B cell (primary cell): ENCODE results near the gene EME1. TPM values are rescaled to one million over a fixed set of nuclear protein-coding genes. Genes with fewer than 3 reads are reported as not detected.

Source experiments
- ATAC-seq: fragments of 200-7000 bp; cut with Tn5 transposase; one replicate; pipeline ENCODE4 v1.10.0; 2021; ENCODE audit warnings: low read depth, mild to moderate bottlenecking, moderate number of reproducible peaks, moderate library complexity
- CTCF ChIA-PET: fragments of 350-600 bp; sonication (Branson Sonifier 250); formaldehyde crosslinking; loops from one replicate; lab custom pipeline; 2021; ENCODE audit warnings: antibody characterized with exemption, inconsistent platforms; lab: Charles Lee
- POLR2A ChIA-PET: fragments of 350-600 bp; sonication (Branson Sonifier 250); formaldehyde crosslinking; loops from one replicate; lab custom pipeline; 2021; ENCODE audit warnings: antibody characterized with exemption; lab: Charles Lee
- DNase-seq: peaks from one replicate; pipeline ENCODE4 v3.0.0; 2013
- H2AFZ ChIP-seq: 2 replicates; pipeline ENCODE4 v1.6.1; 2012; ENCODE audit warnings: mild to moderate bottlenecking, low read depth, low read length; ENCODE audit not compliant: insufficient read depth, poor library complexity, severe bottlenecking
- H3K27ac ChIP-seq, 2 donors: 1 replicate in 1 of 2; 2 replicates in 1 of 2; pipeline ENCODE4 v1.5.1; 2012 to 2013; ENCODE audit warnings: low read length in 2 of 2, mild to moderate bottlenecking in 2 of 2, moderate library complexity in 1 of 2
- H3K27me3 ChIP-seq, 4 experiments: fragments of 200-600 bp in 1 of 4; sonication (generic) in 1 of 4; replicated peaks in 1 of 4; 1 replicate in 2 of 4; 2 replicates in 2 of 4; pipeline versions ENCODE4 v1.6.1 to v1.7.0; 2013 to 2016; ENCODE audit warnings: low read length in 3 of 4, mild to moderate bottlenecking in 2 of 4, mixed read lengths in 1 of 4, moderate library complexity in 1 of 4; ENCODE audit not compliant: insufficient read depth in 4 of 4, control insufficient read depth in 3 of 4; ENCODE audit errors: control extremely low read depth in 1 of 4
- H3K36me3 ChIP-seq, 2 experiments: replicated peaks in 1 of 2; 1 replicate in 1 of 2; 2 replicates in 1 of 2; pipeline versions ENCODE4 v1.6.1 to v1.7.1; 2013; ENCODE audit warnings: low read length in 1 of 2; ENCODE audit not compliant: insufficient read depth in 2 of 2, control insufficient read depth in 1 of 2; ENCODE audit errors: control extremely low read depth in 1 of 2, extremely low read depth in 1 of 2
- H3K4me1 ChIP-seq, 2 donors: fragments of 200-600 bp in 1 of 2; sonication (generic) in 1 of 2; 1 replicate in 1 of 2; 2 replicates in 1 of 2; pipeline versions ENCODE4 v1.5.1 to v1.6.1; 2013 to 2017; ENCODE audit warnings: low read length in 2 of 2; ENCODE audit not compliant: control insufficient read depth in 2 of 2, insufficient read depth in 2 of 2
- H3K4me2 ChIP-seq: replicated peaks from 2 replicates; pipeline ENCODE3; 2012; ENCODE audit warnings: mild to moderate bottlenecking, low read depth, low read length; ENCODE audit not compliant: poor library complexity, severe bottlenecking
- H3K4me3 ChIP-seq, 5 experiments: fragments of 200-600 bp in 1 of 5; sonication (generic) in 1 of 5; 1 replicate in 3 of 5; 2 replicates in 2 of 5; pipeline versions ENCODE4 v1.5.1 to v1.7.0; 2011 to 2016; ENCODE audit warnings: low read length in 4 of 5, mild to moderate bottlenecking in 4 of 5, low read depth in 2 of 5, control low read depth in 1 of 5, moderate library complexity in 1 of 5; ENCODE audit not compliant: insufficient read depth in 1 of 5; ENCODE audit errors: control extremely low read depth in 1 of 5, extremely low read depth in 1 of 5
- H3K79me2 ChIP-seq: fragments of 200-600 bp; sonication (generic); one replicate; pipeline ENCODE4 v1.6.0; 2016; ENCODE audit warnings: low read length; ENCODE audit not compliant: control insufficient read depth, insufficient read depth
- H3K9ac ChIP-seq: fragments of 200-600 bp; sonication (generic); 2 replicates; pipeline ENCODE4 v1.6.1; 2017; ENCODE audit warnings: mild to moderate bottlenecking, low read length, moderate library complexity
- H3K9me3 ChIP-seq, 3 donors: one replicate each; pipeline versions ENCODE4 v1.6.1 to v1.7.1; 2013; ENCODE audit warnings: low read length in 2 of 3; ENCODE audit not compliant: control insufficient read depth in 2 of 3, insufficient read depth in 1 of 3; ENCODE audit errors: control extremely low read depth in 1 of 3
- H4K20me1 ChIP-seq: 2 replicates; pipeline ENCODE4 v1.6.0; 2012; ENCODE audit warnings: mild to moderate bottlenecking, low read length; ENCODE audit not compliant: insufficient read depth, control insufficient read depth, poor library complexity, severe bottlenecking
- H3K27ac Mint-ChIP-seq: one replicate; pipeline ENCODE4 v1.8.0; 2021; ENCODE audit warnings: mixed read lengths
- H3K27me3 Mint-ChIP-seq: one replicate; pipeline ENCODE4 v1.8.0; 2021; ENCODE audit warnings: mixed read lengths
- H3K4me1 Mint-ChIP-seq: one replicate; pipeline ENCODE4 v1.8.0; 2021; ENCODE audit warnings: mixed read lengths
- H3K4me3 Mint-ChIP-seq: one replicate; pipeline ENCODE4 v1.8.0; 2021; ENCODE audit warnings: mixed read lengths
- H3K9me3 Mint-ChIP-seq: one replicate; pipeline ENCODE4 v1.8.0; 2022; ENCODE audit warnings: mixed read lengths; ENCODE audit not compliant: insufficient read depth
- EZH2 ChIP-seq: IDR thresholded peaks from 2 replicates; pipeline ENCODE4 v1.6.1; 2012; ENCODE audit warnings: borderline replicate concordance, low read depth, mild to moderate bottlenecking, moderate library complexity, low read length; ENCODE audit not compliant: insufficient read depth, poor library complexity, severe bottlenecking
- WGBS: methylation state at CpG from one replicate; pipeline ENCODE4 v1.1.5; 2013; ENCODE audit warnings: missing lambda C conversion rate; ENCODE audit not compliant: insufficient coverage; 5-methylcytosine and 5-hydroxymethylcytosine counted together
- intact Hi-C: fragments of 100-400 bp; cut with micrococcal nuclease; formaldehyde crosslinking; loops from one replicate; pipeline ENCODE4 v1.10.0; 2022
- polyA plus RNA-seq: library from polyadenylated mRNA; depleted of rRNA; stranded (reverse); fragments of >200 nt; gene quantifications from 2 replicates; pipeline ENCODE4 v1.2.3, GENCODE V29; 2012
- total RNA-seq, 2 donors: library from RNA; stranded (reverse); fragments of 120-200 nt in 1 of 2; gene quantifications; 1 replicate in 1 of 2; 2 replicates in 1 of 2; pipeline versions ENCODE4 v1.2.3 to v1.2.4, GENCODE V29; 2013 to 2022
- TF ChIP-seq, protein P1 (sequence below): fragments of 200-600 bp; IDR thresholded peaks from one replicate; pipeline ENCODE4 v1.8.0; 2022; ENCODE audit warnings: antibody characterized with exemption, mild to moderate bottlenecking

EME1 gene
- total and polyA plus RNA-seq, 2 donors (not counting 1 experiment from before 2014, with no cell fraction given), result 1.6 to 2.3 TPM

DNA sequence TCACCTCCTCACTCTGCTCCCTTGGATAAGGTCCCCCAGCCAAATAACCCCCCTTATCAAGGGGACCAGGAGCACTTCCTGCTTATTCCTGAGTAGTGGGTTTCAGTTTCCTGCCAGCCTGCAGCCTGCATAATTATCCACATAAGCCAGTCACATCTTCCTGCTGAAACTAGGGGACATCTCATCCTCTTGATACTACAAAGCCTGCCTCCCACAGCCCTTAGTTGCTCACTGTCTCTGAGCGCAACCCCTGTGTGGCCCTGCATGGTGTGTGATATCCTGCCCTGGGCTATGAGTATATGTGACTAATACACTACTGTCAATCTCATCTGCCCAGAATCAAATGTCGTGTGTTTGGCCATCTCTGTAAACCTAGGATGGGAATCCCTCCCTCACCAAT is 35.1 kb upstream of the EME1 start:
- Mint-ChIP-seq H3K4me1 (no peaks in the 10 kb centered on the region), H3K9me3 (peaks cover 14% of the 10 kb centered on the region), H3K27me3 (peaks cover 9% of the 10 kb centered on the region), H3K27ac (no peak overlapping the region), H3K4me3 (no peak overlapping the region)
- H4K20me1 ChIP-seq, result no peaks in the 10 kb centered on the region
- no peak overlapping the region for H3K4me3 ChIP-seq
- intact Hi-C loops, result no loop called here
- POLR2A ChIA-PET, result no interaction called here
- H3K4me2 ChIP-seq, result no peak overlapping the region
- WGBS, result no CpG with 5 or more reads among the region's 2 CpGs
- H3K9ac ChIP-seq, result no peak overlapping the region
- H3K36me3 ChIP-seq, result no peaks in the 10 kb centered on the region
- H3K9me3 ChIP-seq, result peaks cover 4 to 12% (median 5%) of the 10 kb centered on the region in 3 donors
- no peaks in the 10 kb centered on the region for H3K79me2 ChIP-seq
- no peaks in the 10 kb centered on the region for H3K4me1 ChIP-seq
- H2AFZ ChIP-seq, result no peak overlapping the region
- ATAC-seq (no peak), DNase-seq (no peak)
- CTCF ChIA-PET, result no interaction called here
- no peak overlapping the region for H3K27ac ChIP-seq
- H3K27me3 ChIP-seq, result peaks cover 0 to 6% (median 0%) of the 10 kb centered on the region in 4 experiments
- TF ChIP-seq, protein P1, sequence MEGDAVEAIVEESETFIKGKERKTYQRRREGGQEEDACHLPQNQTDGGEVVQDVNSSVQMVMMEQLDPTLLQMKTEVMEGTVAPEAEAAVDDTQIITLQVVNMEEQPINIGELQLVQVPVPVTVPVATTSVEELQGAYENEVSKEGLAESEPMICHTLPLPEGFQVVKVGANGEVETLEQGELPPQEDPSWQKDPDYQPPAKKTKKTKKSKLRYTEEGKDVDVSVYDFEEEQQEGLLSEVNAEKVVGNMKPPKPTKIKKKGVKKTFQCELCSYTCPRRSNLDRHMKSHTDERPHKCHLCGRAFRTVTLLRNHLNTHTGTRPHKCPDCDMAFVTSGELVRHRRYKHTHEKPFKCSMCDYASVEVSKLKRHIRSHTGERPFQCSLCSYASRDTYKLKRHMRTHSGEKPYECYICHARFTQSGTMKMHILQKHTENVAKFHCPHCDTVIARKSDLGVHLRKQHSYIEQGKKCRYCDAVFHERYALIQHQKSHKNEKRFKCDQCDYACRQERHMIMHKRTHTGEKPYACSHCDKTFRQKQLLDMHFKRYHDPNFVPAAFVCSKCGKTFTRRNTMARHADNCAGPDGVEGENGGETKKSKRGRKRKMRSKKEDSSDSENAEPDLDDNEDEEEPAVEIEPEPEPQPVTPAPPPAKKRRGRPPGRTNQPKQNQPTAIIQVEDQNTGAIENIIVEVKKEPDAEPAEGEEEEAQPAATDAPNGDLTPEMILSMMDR, result no peak
- no peak for TF ChIP-seq EZH2

DNA sequence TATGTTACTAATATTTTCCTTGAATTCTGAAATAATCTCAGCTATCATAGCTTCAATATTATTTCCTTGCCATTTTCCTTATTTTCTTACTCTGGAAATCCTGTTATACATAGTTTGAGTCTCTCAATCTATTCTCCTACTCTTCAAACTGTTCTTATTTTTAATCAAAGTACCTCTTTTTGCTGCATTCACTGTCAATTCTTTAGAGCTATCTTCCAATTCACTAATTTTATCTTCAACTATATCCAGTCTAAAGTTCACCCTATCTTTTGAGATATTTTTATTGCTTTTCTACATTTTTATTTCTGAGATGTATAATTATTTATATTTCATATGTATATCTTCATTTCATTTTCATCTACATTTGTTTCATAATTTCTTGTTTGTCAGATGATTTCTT is 34.4 kb upstream of the EME1 start:
- no peak overlapping the region for H3K4me2 ChIP-seq
- DNase-seq, result no peak
- no peak overlapping the region for H3K4me3 Mint-ChIP-seq
- no peaks in the 10 kb centered on the region for H3K4me1 Mint-ChIP-seq
- no peaks in the 10 kb centered on the region for H3K36me3 ChIP-seq
- H3K27ac ChIP-seq, result no peak overlapping the region
- H3K9me3 Mint-ChIP-seq, result peaks cover 14% of the 10 kb centered on the region
- H3K4me1 ChIP-seq, result no peaks in the 10 kb centered on the region
- H2AFZ ChIP-seq, result no peak overlapping the region
- intact Hi-C loops, result no loop called here
- ChIA-PET CTCF (no interaction called here), POLR2A (no interaction called here)
- peaks cover 8% of the 10 kb centered on the region for H3K27me3 Mint-ChIP-seq
- no peak for TF ChIP-seq EZH2
- TF ChIP-seq, protein P1, result no peak
- H3K9ac ChIP-seq, result no peak overlapping the region
- H3K79me2 ChIP-seq, result no peaks in the 10 kb centered on the region
- H3K27me3 ChIP-seq, result peaks cover 0 to 4% (median 0%) of the 10 kb centered on the region in 4 experiments
- no peak for ATAC-seq
- no peak overlapping the region for H3K4me3 ChIP-seq
- no peaks in the 10 kb centered on the region for H4K20me1 ChIP-seq
- H3K27ac Mint-ChIP-seq, result no peak overlapping the region
- H3K9me3 ChIP-seq, result peaks cover 4 to 12% (median 5%) of the 10 kb centered on the region in 3 donors
